GM23338 (cell line): ENCODE data around the gene GNA12. TPM values are rescaled to one million over a fixed set of nuclear protein-coding genes. Genes with fewer than 3 reads are reported as not detected.

ENCODE experiments used
- ATAC-seq: fragments of 200-7000 bp; cut with Tn5 transposase; 3 replicates; pipeline ENCODE4 v1.9.1; 2020
- DNase-seq: peaks from one replicate; pipeline ENCODE4 v3.0.0-alpha.2; 2015; ENCODE audit warnings: low spot score
- H2AFZ ChIP-seq: fragments of 200-600 bp; sonication (generic); 2 replicates; pipeline ENCODE4 v1.8.0; 2016; ENCODE audit warnings: antibody characterized with exemption, mild to moderate bottlenecking, moderate library complexity
- H3F3A ChIP-seq: fragments of 200-600 bp; sonication (generic); replicated peaks from 2 replicates; pipeline ENCODE4 v1.8.0; 2017; ENCODE audit warnings: antibody characterized with exemption, mixed run types, low read depth
- H3K27ac ChIP-seq: fragments of 200-600 bp; sonication (generic); 2 replicates; pipeline ENCODE4 v1.6.1; 2016; ENCODE audit warnings: low read depth
- H3K27me3 ChIP-seq: fragments of 200-600 bp; sonication (generic); 2 replicates; pipeline ENCODE4 v1.8.0; 2016; ENCODE audit warnings: mild to moderate bottlenecking, mixed run types, moderate library complexity; ENCODE audit not compliant: insufficient read depth
- H3K36me3 ChIP-seq: fragments of 200-600 bp; sonication (generic); 2 replicates; pipeline ENCODE4 v1.8.0; 2016; ENCODE audit warnings: mild to moderate bottlenecking; ENCODE audit not compliant: insufficient read depth
- H3K4me1 ChIP-seq: fragments of 200-600 bp; sonication (generic); 2 replicates; pipeline ENCODE4 v1.8.0; 2016; ENCODE audit warnings: mild to moderate bottlenecking, moderate library complexity; ENCODE audit not compliant: insufficient read depth
- H3K4me2 ChIP-seq: fragments of 200-600 bp; sonication (generic); 2 replicates; pipeline ENCODE4 v1.7.1; 2017; ENCODE audit warnings: mixed run types
- H3K4me3 ChIP-seq: fragments of 200-600 bp; sonication (generic); 2 replicates; pipeline ENCODE4 v1.6.1; 2016; ENCODE audit warnings: mixed run types
- H3K79me2 ChIP-seq: fragments of 200-600 bp; sonication (generic); replicated peaks from 2 replicates; pipeline ENCODE4 v1.8.0; 2017; ENCODE audit warnings: mild to moderate bottlenecking; ENCODE audit not compliant: insufficient read depth
- H3K9me2 ChIP-seq: fragments of 200-600 bp; sonication (generic); 2 replicates; pipeline ENCODE4 v1.8.0; 2017; ENCODE audit not compliant: insufficient read depth
- H4K20me1 ChIP-seq: fragments of 200-600 bp; sonication (generic); replicated peaks from 2 replicates; pipeline ENCODE4 v1.8.0; 2017; ENCODE audit warnings: mild to moderate bottlenecking; ENCODE audit not compliant: insufficient read depth
- H3K27ac Mint-ChIP-seq: 2 replicates; pipeline ENCODE4 v1.8.0; 2020; ENCODE audit warnings: inconsistent platforms, mild to moderate bottlenecking, moderate library complexity, mixed read lengths
- H3K27me3 Mint-ChIP-seq: 3 replicates; pipeline ENCODE4 v1.8.0; 2022; ENCODE audit warnings: low read depth, mild to moderate bottlenecking, moderate library complexity, mixed read lengths, inconsistent platforms; ENCODE audit not compliant: insufficient read depth, poor library complexity
- H3K36me3 Mint-ChIP-seq: 3 replicates; pipeline ENCODE4 v1.8.0; 2021; ENCODE audit warnings: low read depth, mild to moderate bottlenecking, inconsistent platforms, moderate library complexity, mixed read lengths
- H3K4me1 Mint-ChIP-seq: 3 replicates; pipeline ENCODE4 v1.8.0; 2020; ENCODE audit warnings: mild to moderate bottlenecking, inconsistent platforms, mixed read lengths
- H3K4me3 Mint-ChIP-seq: 3 replicates; pipeline ENCODE4 v1.8.0; 2021; ENCODE audit warnings: moderate library complexity, mild to moderate bottlenecking, inconsistent platforms, mixed read lengths
- H3K9me3 Mint-ChIP-seq: 3 replicates; pipeline ENCODE4 v1.8.0; 2020; ENCODE audit warnings: moderate library complexity, mild to moderate bottlenecking, inconsistent platforms, mixed read lengths
- CREB1 ChIP-seq: fragments of 250-450 bp; sonication (Bioruptor Pico); IDR thresholded peaks from 2 replicates; pipeline ENCODE4 v1.5.0; 2020; ENCODE audit warnings: low read depth, mild to moderate bottlenecking, moderate library complexity
- CTCF ChIP-seq, 2 experiments: fragments of 200-600 bp in 1 of 2; sonication (generic) in 1 of 2; conservative IDR thresholded peaks; 2 replicates each; pipeline versions ENCODE4 v1.5.1 to v1.6.1; 2016 to 2017; ENCODE audit warnings: antibody characterized with exemption in 2 of 2, low read depth in 2 of 2, mild to moderate bottlenecking in 2 of 2, moderate library complexity in 1 of 2
- ETS1 ChIP-seq: IDR thresholded peaks from 2 replicates; pipeline ENCODE4 v1.6.1; 2016; ENCODE audit warnings: antibody characterized with exemption
- EZH2 ChIP-seq: fragments of 200-600 bp; sonication (generic); IDR thresholded peaks from one replicate; pipeline ENCODE4 v1.8.0; 2017; ENCODE audit warnings: antibody characterized with exemption, mild to moderate bottlenecking, low read depth; ENCODE audit not compliant: unreplicated experiment
- EZH2phosphoT487 ChIP-seq: fragments of 200-600 bp; sonication (generic); IDR thresholded peaks from one replicate; pipeline ENCODE4 v1.8.1; 2018; ENCODE audit warnings: antibody characterized with exemption; ENCODE audit not compliant: unreplicated experiment
- JUNB ChIP-seq: IDR thresholded peaks from one replicate; pipeline ENCODE4 v1.6.1; 2016; ENCODE audit warnings: antibody characterized with exemption; ENCODE audit not compliant: unreplicated experiment
- NANOG ChIP-seq: IDR thresholded peaks from 2 replicates; pipeline ENCODE4 v1.6.1; 2016; ENCODE audit warnings: antibody characterized with exemption, borderline replicate concordance
- POLR2AphosphoS5 ChIP-seq: IDR thresholded peaks from 2 replicates; pipeline ENCODE4 v1.6.1; 2016; ENCODE audit warnings: antibody characterized with exemption, low read depth
- REST ChIP-seq: IDR thresholded peaks from one replicate; pipeline ENCODE4 v1.6.1; 2018; ENCODE audit warnings: antibody characterized with exemption; ENCODE audit not compliant: unreplicated experiment
- STAT1 ChIP-seq: IDR thresholded peaks from one replicate; pipeline ENCODE4 v1.6.1; 2016; ENCODE audit warnings: antibody characterized with exemption; ENCODE audit not compliant: unreplicated experiment
- ZNF114 ChIP-seq: fragments of 250-450 bp; sonication (Bioruptor Pico); IDR thresholded peaks from 2 replicates; pipeline ENCODE4 v1.5.0; 2020; ENCODE audit warnings: mild to moderate bottlenecking, moderate library complexity
- ZNF331 ChIP-seq: fragments of 250-450 bp; sonication (Bioruptor Pico); IDR thresholded peaks from 2 replicates; pipeline ENCODE4 v1.5.0; 2020; ENCODE audit warnings: low read depth, mild to moderate bottlenecking, moderate library complexity
- ZNF462 ChIP-seq: fragments of 250-450 bp; sonication (Bioruptor Pico); IDR thresholded peaks from 2 replicates; pipeline ENCODE4 v1.5.0; 2020; ENCODE audit warnings: mild to moderate bottlenecking, moderate library complexity
- polyA plus RNA-seq: library from polyadenylated mRNA; unstranded; fragments of >200 nt; fragmentation: Nextera tagmentation; extraction: Ambion mirVana; gene quantifications from 2 replicates; pipeline ENCODE4 v1.2.1, GENCODE V29; 2016
- total RNA-seq: library from RNA; depleted of rRNA; stranded (reverse); fragments of >200 nt; shearing (Covaris generic); gene quantifications from 2 replicates; pipeline ENCODE4 v1.2.3, GENCODE V29; 2014

GNA12 gene
- total and polyA plus RNA-seq, 2 experiments from 2014 or later, result 24.0 to 87.7 TPM

DNA sequence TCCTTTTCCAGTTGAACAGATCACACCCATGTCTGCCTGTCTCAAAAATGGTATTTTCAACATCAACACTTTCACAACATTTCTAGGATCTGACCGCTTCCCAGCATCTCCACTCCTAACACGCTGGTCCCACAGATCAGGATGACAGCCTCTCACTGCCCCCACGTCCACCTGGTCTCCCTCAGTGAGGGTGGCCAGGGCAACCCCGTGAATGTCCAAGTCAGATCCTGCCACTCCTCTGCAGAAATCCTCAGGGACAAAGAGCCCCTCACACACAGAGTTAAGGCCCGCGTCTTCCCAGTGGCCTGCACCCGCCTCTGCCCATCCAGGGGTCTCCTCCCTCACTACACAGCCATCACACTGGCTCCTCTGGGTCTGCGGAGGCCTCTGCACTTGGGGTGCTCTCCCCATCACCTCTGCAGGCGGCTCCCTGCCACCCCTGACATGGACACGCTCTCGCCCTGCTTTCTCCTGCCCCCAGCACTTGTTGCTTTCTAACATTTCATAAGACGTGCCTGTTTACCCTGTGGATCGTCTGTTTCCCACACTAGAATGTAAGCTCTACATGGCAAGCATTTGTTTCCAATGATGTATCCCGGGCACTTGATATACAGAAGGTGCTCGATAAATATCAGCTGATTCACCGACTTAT, 20.0 kb downstream of the GNA12 start:
- H2AFZ ChIP-seq, result no peak overlapping the region
- H3K36me3 ChIP-seq, result no peaks in the 10 kb centered on the region
- peak overlapping the region; percentile 96 for H3K27ac ChIP-seq
- H3K27ac Mint-ChIP-seq, result peak overlapping the region; percentile 97
- H4K20me1 ChIP-seq, result no peaks in the 10 kb centered on the region
- peak overlapping the region; percentile 31; the same call in 1 of the 2 replicates for H3K4me3 ChIP-seq
- peaks cover 3% of the 10 kb centered on the region; the same call in 2 of the 3 replicates for H3K9me3 Mint-ChIP-seq
- peak overlapping the region; percentile 66 for H3K4me2 ChIP-seq
- H3K9me2 ChIP-seq, result no peaks in the 10 kb centered on the region
- DNase-seq (no peak), ATAC-seq (peak; percentile 5)
- H3K27me3 ChIP-seq, result no peaks in the 10 kb centered on the region
- H3K4me3 Mint-ChIP-seq, result peak overlapping the region; percentile 60
- peaks cover 86% of the 10 kb centered on the region for H3K4me1 Mint-ChIP-seq
- H3K4me1 ChIP-seq, result peaks cover 84% of the 10 kb centered on the region
- peaks cover 33% of the 10 kb centered on the region; the same call in 1 of the 2 replicates for H3F3A ChIP-seq
- peaks cover 20% of the 10 kb centered on the region for H3K27me3 Mint-ChIP-seq
- peaks cover 82% of the 10 kb centered on the region for H3K79me2 ChIP-seq
- peaks cover 21% of the 10 kb centered on the region; the same call in 2 of the 3 replicates for H3K36me3 Mint-ChIP-seq
- no peak for TF ChIP-seq REST
- TF ChIP-seq ZNF462, result no peak
- TF ChIP-seq EZH2, result no peak
- TF ChIP-seq ZNF331, result no peak
- TF ChIP-seq POLR2AphosphoS5, result no peak
- no peak for TF ChIP-seq ZNF114
- TF ChIP-seq CTCF (conservative IDR thresholded peaks at IDR 0.05; ENCODE audit: low read depth in 2 of 2), result no peak
- TF ChIP-seq NANOG, result no peak
- no peak for TF ChIP-seq EZH2phosphoT487
- TF ChIP-seq ETS1, result no peak
- no peak for TF ChIP-seq CREB1 (CRISPR knock-in tag)
- no peak for TF ChIP-seq STAT1
- TF ChIP-seq JUNB, result no peak
